Naive B cell (primary cell): Measurements from ENCODE around the gene CRACDL. TPM values are rescaled to one million over a fixed set of nuclear protein-coding genes. Genes with fewer than 3 reads are reported as not detected.
A peak's percentile ranks its signal among the peaks of the same experiment; 100 is the strongest.
"Not testable (repeated sequence)": the region's sequence is repeated elsewhere in the genome, so short reads cannot be mapped to it uniquely, and the experiment has no call there.

ENCODE experiments used
- ATAC-seq, 2 donors: fragments of 150-1000 bp; cut with Tn5 transposase; 2 replicates each; pipeline ENCODE4 v1.10.0; 2021; ENCODE audit warnings: low read depth in 2 of 2, mild to moderate bottlenecking in 2 of 2, moderate library complexity in 2 of 2
- DNase-seq: peaks from one replicate; pipeline ENCODE4 v3.0.0; 2022
- H3K27ac Mint-ChIP-seq, 6 donors: one replicate each; pipeline ENCODE4 v1.8.0; 2020 to 2022; ENCODE audit warnings: mild to moderate bottlenecking in 6 of 6, mixed read lengths in 6 of 6, moderate library complexity in 5 of 6, inconsistent platforms in 2 of 6
- H3K27me3 Mint-ChIP-seq, 3 donors: one replicate each; pipeline ENCODE4 v1.8.0; 2021 to 2022; ENCODE audit warnings: mixed read lengths in 3 of 3, mild to moderate bottlenecking in 1 of 3
- H3K36me3 Mint-ChIP-seq, 2 donors: one replicate each; pipeline ENCODE4 v1.8.0; 2020 to 2022; ENCODE audit warnings: mixed read lengths in 2 of 2, inconsistent platforms in 1 of 2, mild to moderate bottlenecking in 1 of 2
- H3K4me1 Mint-ChIP-seq, 3 donors: one replicate each; pipeline ENCODE4 v1.8.0; 2020 to 2022; ENCODE audit warnings: mixed read lengths in 3 of 3, inconsistent platforms in 1 of 3, mild to moderate bottlenecking in 1 of 3, moderate library complexity in 1 of 3
- H3K4me3 Mint-ChIP-seq, 8 donors: one replicate each; pipeline ENCODE4 v1.8.0; 2020 to 2022; ENCODE audit warnings: mild to moderate bottlenecking in 8 of 8, mixed read lengths in 8 of 8, moderate library complexity in 8 of 8, inconsistent platforms in 2 of 8
- H3K9me3 Mint-ChIP-seq, 7 donors: one replicate each; pipeline ENCODE4 v1.8.0; 2020 to 2022; ENCODE audit warnings: mixed read lengths in 7 of 7, mild to moderate bottlenecking in 5 of 7, inconsistent platforms in 2 of 7, moderate library complexity in 1 of 7
- polyA plus RNA-seq, 6 donors: library from polyadenylated mRNA; unstranded; fragments of 300-500 nt; fragmentation: Illumina TruSeq; gene quantifications; one replicate each; pipeline ENCODE4 v1.2.3, GENCODE V29; 2021; ENCODE audit warnings: low read depth in 6 of 6

The CRACDL gene
- polyA plus RNA-seq, 6 donors from 2014 or later, result not detected

DNA sequence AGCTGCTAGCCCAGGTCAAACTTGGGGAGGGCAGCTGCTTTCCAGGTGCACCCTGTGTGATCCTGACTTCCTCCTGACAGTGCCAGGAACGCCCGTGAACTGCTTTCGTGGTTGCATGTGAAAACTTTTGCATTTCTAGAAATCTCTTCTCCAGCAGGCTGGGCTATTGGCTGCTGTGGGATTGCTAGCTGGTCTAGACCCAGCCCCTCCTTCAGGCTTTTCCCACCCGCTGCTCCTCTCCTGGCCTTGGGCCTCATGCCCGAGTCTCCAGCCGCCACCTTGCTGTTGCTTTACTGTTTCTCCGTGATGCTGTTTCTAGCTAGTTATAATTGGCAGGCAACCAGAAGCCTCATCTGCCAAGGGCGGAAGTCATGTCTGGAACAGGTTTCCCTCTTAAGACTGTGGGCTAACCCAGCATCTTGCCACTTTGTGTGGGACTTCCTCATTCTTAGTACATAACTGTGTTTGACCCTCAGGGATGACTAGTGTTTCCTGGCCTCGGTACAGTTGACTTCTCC is 178.1 kb downstream of the CRACDL start:
- H3K4me1 Mint-ChIP-seq, result peaks cover 41 to 66% (median 44%) of the 10 kb centered on the region in 3 donors
- H3K36me3 Mint-ChIP-seq, result peaks cover 0 to 1% of the 10 kb centered on the region in 2 donors
- H3K27ac Mint-ChIP-seq, result peak overlapping the region; percentile 41 to 94 (median 88)
- ATAC-seq (peak; percentile 95 to 96), DNase-seq (peak; percentile 75)
- H3K4me3 Mint-ChIP-seq, result peak overlapping the region; percentile 40 to 92 (median 86)
- no peaks in the 10 kb centered on the region for H3K9me3 Mint-ChIP-seq
- peaks cover under 1 to 10% (median 3%) of the 10 kb centered on the region in 3 donors for H3K27me3 Mint-ChIP-seq

- Mint-ChIP-seq H3K36me3 (peaks cover 0 to 9% of the 10 kb centered on the region in 2 donors), H3K4me1 (peaks cover 22 to 31% (median 23%) of the 10 kb centered on the region in 3 donors), H3K9me3 (peaks cover 0 to 2% (median 0%) of the 10 kb centered on the region in 7 donors), H3K27ac (no peak overlapping the region), H3K4me3 (no peak overlapping the region), H3K27me3 (peaks cover 8 to 41% (median 12%) of the 10 kb centered on the region in 3 donors)
- no peak for DNase-seq
- no peak for ATAC-seq
These were observed 182.2 kb downstream of the CRACDL start for GRCh38 chr2:98753801-98754200.

DNA sequence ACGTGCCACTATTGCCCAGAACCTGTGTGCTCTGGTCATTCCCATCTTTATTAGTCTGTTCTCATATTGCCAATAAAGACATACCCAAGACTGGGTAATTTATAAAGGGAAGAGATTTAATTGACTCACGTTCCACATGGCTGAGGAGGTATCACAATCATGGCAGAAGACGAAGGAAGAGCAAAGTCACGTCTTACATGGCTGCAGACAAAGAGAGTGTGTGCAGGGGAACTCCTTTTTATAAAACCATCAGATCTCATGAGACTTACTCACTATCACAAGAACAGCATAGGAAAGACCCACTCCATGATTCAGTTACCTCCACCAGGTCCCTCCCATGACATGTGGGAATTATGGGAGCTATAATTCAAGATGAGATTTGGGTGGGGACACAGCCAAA is 183.3 kb downstream of the CRACDL start:
- H3K36me3 Mint-ChIP-seq, DNase-seq, ATAC-seq, H3K27ac Mint-ChIP-seq, H3K9me3 Mint-ChIP-seq, H3K4me3 Mint-ChIP-seq: not testable (repeated sequence)
- Mint-ChIP-seq H3K27me3 (peaks cover 8 to 42% (median 12%) of the 10 kb centered on the region in 3 donors), H3K4me1 (peaks cover 17 to 23% (median 19%) of the 10 kb centered on the region in 3 donors)

DNA sequence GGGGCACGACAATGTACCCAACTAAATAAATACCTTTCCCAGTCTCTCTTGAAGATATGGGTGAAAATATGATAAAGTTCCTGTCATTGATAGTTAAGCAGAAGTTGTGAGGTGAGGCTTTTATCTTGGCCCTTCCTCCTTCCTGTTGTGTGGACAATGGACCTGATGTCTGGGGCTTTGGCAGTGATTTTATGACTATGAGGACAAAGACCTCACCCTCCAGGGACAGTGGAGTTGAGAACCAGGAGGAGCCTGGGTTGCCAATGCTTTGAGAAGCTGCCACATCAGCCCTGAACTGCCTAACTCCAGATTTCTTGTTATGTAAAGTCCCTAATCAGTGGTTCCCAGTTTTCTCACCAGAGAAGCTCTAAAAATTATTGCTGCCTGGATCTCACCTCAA is 184.3 kb downstream of the CRACDL start:
- ATAC-seq (no peak), DNase-seq (no peak)
- H3K27ac Mint-ChIP-seq, result no peak overlapping the region
- H3K27me3 Mint-ChIP-seq, result peaks cover 8 to 42% (median 12%) of the 10 kb centered on the region in 3 donors
- peaks cover 0 to 9% of the 10 kb centered on the region in 2 donors for H3K36me3 Mint-ChIP-seq
- H3K4me1 Mint-ChIP-seq, result peaks cover 9 to 13% (median 12%) of the 10 kb centered on the region in 3 donors
- no peak overlapping the region for H3K4me3 Mint-ChIP-seq
- H3K9me3 Mint-ChIP-seq, result peaks cover 0 to 2% (median 0%) of the 10 kb centered on the region in 7 donors

DNA sequence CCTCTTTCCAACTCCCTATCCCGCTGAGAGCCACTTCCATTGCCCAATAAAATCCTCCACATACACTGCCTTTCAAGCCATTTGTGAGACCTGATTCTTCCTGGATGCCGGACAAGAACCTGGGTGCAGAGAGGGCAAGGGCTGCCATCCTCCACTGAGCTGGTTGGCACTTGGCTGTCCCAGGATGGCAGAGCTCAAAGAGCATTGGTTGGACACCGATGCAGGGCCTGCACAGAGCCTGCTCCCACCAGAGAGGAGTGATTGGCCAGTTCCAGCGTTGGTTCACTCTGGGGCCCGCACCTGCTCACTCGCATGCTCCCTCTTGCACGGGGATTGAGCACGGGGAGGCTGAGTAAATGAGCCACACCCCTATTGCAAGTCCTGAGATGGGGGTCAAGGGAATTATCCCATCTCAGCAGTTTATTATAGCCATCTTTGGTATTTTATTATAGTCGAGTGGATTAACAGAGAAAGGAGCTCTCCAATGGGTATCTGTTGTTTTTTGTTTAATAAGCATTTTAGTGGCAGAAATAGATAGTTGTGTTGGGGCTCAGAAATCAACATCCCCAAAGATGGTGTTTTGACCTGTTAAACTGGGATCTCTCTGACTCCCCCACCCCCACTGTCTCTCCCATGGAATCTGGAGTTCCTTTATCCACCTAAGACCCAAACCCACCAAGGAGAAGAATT is 185.3 kb downstream of the CRACDL start:
- Mint-ChIP-seq H3K36me3 (peaks cover 0 to 9% of the 10 kb centered on the region in 2 donors), H3K4me1 (peaks cover 9 to 12% (median 10%) of the 10 kb centered on the region in 3 donors), H3K4me3 (peak overlapping the region in 1 of 8 donors; percentile 68), H3K27ac (no peak overlapping the region), H3K27me3 (peaks cover 8 to 42% (median 12%) of the 10 kb centered on the region in 3 donors), H3K9me3 (peaks cover 0 to 2% (median 0%) of the 10 kb centered on the region in 7 donors)
- ATAC-seq (no peak), DNase-seq (no peak)

- DNase-seq (no peak), ATAC-seq (peak; percentile 71 to 77)
- H3K27me3 Mint-ChIP-seq, result peaks cover 8 to 40% (median 12%) of the 10 kb centered on the region in 3 donors
- H3K4me1 Mint-ChIP-seq, result peaks cover 9 to 12% (median 10%) of the 10 kb centered on the region in 3 donors
- peak overlapping the region in 3 of 6 donors; percentile 36 to 79 (median 39) for H3K27ac Mint-ChIP-seq
- H3K36me3 Mint-ChIP-seq, result peaks cover 0 to 9% of the 10 kb centered on the region in 2 donors
- H3K9me3 Mint-ChIP-seq, result peaks cover 0 to 2% (median 0%) of the 10 kb centered on the region in 7 donors
- H3K4me3 Mint-ChIP-seq, result peak overlapping the region in 1 of 8 donors; percentile 7
These were observed 187.0 kb downstream of the CRACDL start for GRCh38 chr2:98749066-98749450.

GRCh38 chr2:98748292-98749065 is 187.5 kb downstream of the CRACDL start:
- peak overlapping the region in 2 of 6 donors; percentile 39 to 79 for H3K27ac Mint-ChIP-seq
- H3K9me3 Mint-ChIP-seq, result peaks cover 0 to 2% (median 0%) of the 10 kb centered on the region in 7 donors
- no peak for ATAC-seq
- peaks cover 0 to 9% of the 10 kb centered on the region in 2 donors for H3K36me3 Mint-ChIP-seq
- H3K4me1 Mint-ChIP-seq, result peaks cover 9 to 12% (median 10%) of the 10 kb centered on the region in 3 donors
- peaks cover 8 to 38% (median 12%) of the 10 kb centered on the region in 3 donors for H3K27me3 Mint-ChIP-seq
- peak overlapping the region in 1 of 8 donors; percentile 7 for H3K4me3 Mint-ChIP-seq
- no peak for DNase-seq

DNA sequence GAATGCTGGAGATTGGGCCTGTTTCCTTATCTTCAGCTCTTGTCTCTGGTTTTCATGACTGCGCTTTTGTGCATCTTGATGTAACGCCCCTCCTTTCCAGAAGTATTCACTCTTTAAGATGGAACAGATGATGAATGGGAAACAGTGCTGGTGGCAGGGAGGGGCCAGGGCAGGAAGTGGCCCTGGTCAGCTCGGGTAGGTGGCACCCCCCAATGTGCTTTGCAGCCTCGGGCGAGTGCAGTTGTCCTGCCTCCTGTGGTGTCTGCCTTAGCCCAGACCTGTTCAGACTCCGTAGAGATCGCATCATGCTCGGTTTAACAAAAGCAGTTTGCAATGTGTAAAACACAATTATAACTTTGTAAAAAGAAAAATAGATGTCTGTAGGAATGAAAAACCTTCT is 188.1 kb downstream of the CRACDL start:
- H3K4me3 Mint-ChIP-seq, result peak overlapping the region in 1 of 8 donors; percentile 0
- DNase-seq, result no peak
- peaks cover 0 to 7% of the 10 kb centered on the region in 2 donors for H3K36me3 Mint-ChIP-seq
- H3K9me3 Mint-ChIP-seq, result peaks cover 0 to 2% (median 0%) of the 10 kb centered on the region in 7 donors
- no peak for ATAC-seq
- no peak overlapping the region for H3K27ac Mint-ChIP-seq
- peaks cover 7 to 32% (median 10%) of the 10 kb centered on the region in 3 donors for H3K27me3 Mint-ChIP-seq
- H3K4me1 Mint-ChIP-seq, result peaks cover 9 to 12% (median 10%) of the 10 kb centered on the region in 3 donors

- Mint-ChIP-seq H3K4me1 (peaks cover 8 to 10% (median 9%) of the 10 kb centered on the region in 3 donors), H3K9me3 (peaks cover 0 to 2% (median 0%) of the 10 kb centered on the region in 7 donors), H3K4me3 (no peak overlapping the region), H3K27me3 (peaks cover 12 to 24% (median 13%) of the 10 kb centered on the region in 3 donors), H3K27ac (no peak overlapping the region), H3K36me3 (no peaks in the 10 kb centered on the region)
- ATAC-seq (no peak), DNase-seq (no peak)
These were observed 189.6 kb downstream of the CRACDL start for GRCh38 chr2:98746426-98746825.

DNA sequence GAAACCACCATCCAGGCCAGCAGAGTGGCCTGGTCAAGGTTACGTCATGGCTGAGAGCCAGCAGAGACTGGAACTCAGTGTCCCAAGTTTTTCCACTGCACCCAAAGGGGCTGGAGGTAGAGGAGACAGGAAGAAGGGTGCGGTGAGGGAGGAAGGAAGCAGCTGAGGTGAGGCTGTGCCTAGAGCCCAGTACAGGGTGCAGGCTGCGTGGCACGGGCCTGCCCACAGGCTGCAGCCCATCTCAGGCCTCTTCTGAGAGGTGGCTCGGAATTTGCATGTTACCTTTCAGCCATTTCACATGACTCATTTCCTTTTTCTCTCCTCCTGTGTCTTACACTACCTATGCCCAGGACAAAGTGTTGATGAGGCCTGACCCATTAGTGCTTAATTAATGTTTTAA is 191.4 kb downstream of the CRACDL start:
- no peaks in the 10 kb centered on the region for H3K36me3 Mint-ChIP-seq
- H3K27me3 Mint-ChIP-seq, result peaks cover 17 to 21% (median 20%) of the 10 kb centered on the region in 3 donors
- DNase-seq (no peak), ATAC-seq (no peak)
- peak overlapping the region in 1 of 6 donors; percentile 20 for H3K27ac Mint-ChIP-seq
- H3K9me3 Mint-ChIP-seq, result no peaks in the 10 kb centered on the region
- peaks cover 8 to 14% (median 10%) of the 10 kb centered on the region in 3 donors for H3K4me1 Mint-ChIP-seq
- H3K4me3 Mint-ChIP-seq, result no peak overlapping the region

Other genes starting within 250 kb of the CRACDL start
- gene MGAT4A, start 205.1 kb downstream of the CRACDL start, polyA plus RNA-seq, result 10 to 100 TPM; 13.7 to 47.2 (median 21.6) TPM
- gene C2orf15, start 205.5 kb upstream of the CRACDL start, polyA plus RNA-seq, result 1 to 10 TPM in 5 of 6 donors, not detected in 1; 1.6 to 5.7 (median 3.4) TPM
- gene TSGA10, start 218.7 kb upstream of the CRACDL start, polyA plus RNA-seq, result 10 to 100 TPM; 17.2 to 42.2 (median 21.9) TPM
- gene LIPT1, start 218.7 kb upstream of the CRACDL start, polyA plus RNA-seq, result 10 to 100 TPM in 5 of 6 donors, 1 to 10 TPM in 1; 9.9 to 23.4 (median 20.6) TPM
- 10 to 100 TPM; 64.7 to 81.5 (median 67.7) TPM for gene MITD1, start 244.8 kb upstream of the CRACDL start, polyA plus RNA-seq
- 10 to 100 TPM; 10.4 to 25.2 (median 17.9) TPM for gene MRPL30, start 245.0 kb upstream of the CRACDL start, polyA plus RNA-seq